ENCODE data around the gene OSBPL1A. TPM values are rescaled to one million over a fixed set of nuclear protein-coding genes. Genes with fewer than 3 reads are reported as not detected.
"Not testable (repeated sequence)": the region's sequence is repeated elsewhere in the genome, so short reads cannot be mapped to it uniquely, and the experiment has no call there.

Gene OSBPL1A
- total RNA-seq, 1 donor from 2014 or later, result 1.5 TPM

GRCh38 chr18:24398540-24398939 is 916 bp upstream of the OSBPL1A start:
- intact Hi-C loops (cut with micrococcal nuclease), result loop anchor here (5.0 kb wide), 1 partner anchor 79 kb away; no protein-coding TSS in a partner anchor

- intact Hi-C loops (cut with micrococcal nuclease), result loop anchor here (5.0 kb wide), 1 partner anchor 80 kb away; no protein-coding TSS in a partner anchor
Measured at GRCh38 chr18:24397131-24397693, 412 bp downstream of the OSBPL1A start.

GRCh38 chr18:24396082-24396633 is 1.5 kb downstream of the OSBPL1A start:
- intact Hi-C loops (cut with micrococcal nuclease), result loop anchor here (5.0 kb wide), 1 partner anchor 81 kb away; no protein-coding TSS in a partner anchor

- intact Hi-C loops (cut with micrococcal nuclease), result loop anchor here (5.0 kb wide), 1 partner anchor 82 kb away; no protein-coding TSS in a partner anchor
Measured at GRCh38 chr18:24395049-24395795, 2.4 kb downstream of the OSBPL1A start.

GRCh38 chr18:24388957-24389356 is 8.7 kb downstream of the OSBPL1A start:
- intact Hi-C loops (cut with micrococcal nuclease), result no loop called here

- intact Hi-C loops (cut with micrococcal nuclease), result no loop called here
Measured at GRCh38 chr18:24386681-24387080, 10.9 kb downstream of the OSBPL1A start.

GRCh38 chr18:24381126-24381525 is 16.5 kb downstream of the OSBPL1A start:
- intact Hi-C loops (cut with micrococcal nuclease), result no loop called here

GRCh38 chr18:24380163-24380747 is 17.4 kb downstream of the OSBPL1A start:
- intact Hi-C loops (cut with micrococcal nuclease), result no loop called here

GRCh38 chr18:24378598-24378997 is 19.0 kb downstream of the OSBPL1A start:
- intact Hi-C loops (cut with micrococcal nuclease), result no loop called here

GRCh38 chr18:24376531-24376930 is 21.1 kb downstream of the OSBPL1A start:
- intact Hi-C loops (cut with micrococcal nuclease), result not testable (repeated sequence)

- intact Hi-C loops (cut with micrococcal nuclease), result no loop called here
Measured at GRCh38 chr18:24373328-24373727, 24.3 kb downstream of the OSBPL1A start.

- intact Hi-C loops (cut with micrococcal nuclease), result no loop called here
Measured at GRCh38 chr18:24372279-24372872, 25.2 kb downstream of the OSBPL1A start.

- intact Hi-C loops (cut with micrococcal nuclease), result no loop called here
Measured at GRCh38 chr18:24370120-24370519, 27.5 kb downstream of the OSBPL1A start.

GRCh38 chr18:24369426-24369825 is 28.2 kb downstream of the OSBPL1A start:
- intact Hi-C loops (cut with micrococcal nuclease), result loop anchor here (5.0 kb wide), 1 partner anchor 48 kb away; no protein-coding TSS in a partner anchor

GRCh38 chr18:24368749-24369148 is 28.9 kb downstream of the OSBPL1A start:
- intact Hi-C loops (cut with micrococcal nuclease), result loop anchor here (5.0 kb wide), 1 partner anchor 49 kb away; no protein-coding TSS in a partner anchor

GRCh38 chr18:24366328-24366727 is 31.3 kb downstream of the OSBPL1A start:
- intact Hi-C loops (cut with micrococcal nuclease), result loop anchor here (5.0 kb wide), 1 partner anchor 51 kb away; no protein-coding TSS in a partner anchor

- intact Hi-C loops (cut with micrococcal nuclease), result no loop called here
Measured at GRCh38 chr18:24364177-24364576, 33.4 kb downstream of the OSBPL1A start.

GRCh38 chr18:24362757-24363156 is 34.9 kb downstream of the OSBPL1A start:
- intact Hi-C loops (cut with micrococcal nuclease), result no loop called here

- intact Hi-C loops (cut with micrococcal nuclease), result loop anchor here (1.0 kb wide), 2 partner anchors 129 to 366 kb away; no protein-coding TSS in a partner anchor
Measured at GRCh38 chr18:24359787-24360530, 37.7 kb downstream of the OSBPL1A start.

GRCh38 chr18:24354278-24354677 is 43.3 kb downstream of the OSBPL1A start:
- intact Hi-C loops (cut with micrococcal nuclease), result no loop called here

GRCh38 chr18:24346254-24346653 is 51.4 kb downstream of the OSBPL1A start:
- intact Hi-C loops (cut with micrococcal nuclease), result no loop called here

Measured in T-helper 2 cell treated with Interferon-gamma antibody and Interleukin-4, amounts not matched to agents 100 ng/mL and 5 ng/mL, for 36 hours (primary cell).